CD14-positive monocyte (primary cell): ENCODE results near the gene RTL9. TPM values are rescaled to one million over a fixed set of nuclear protein-coding genes. Genes with fewer than 3 reads are reported as not detected.

Experiments used
- DNase-seq, 3 donors: peaks; one replicate each; pipeline ENCODE4 v3.0.0-alpha.2; 2011 to 2022
- H2AFZ ChIP-seq: 2 replicates; pipeline ENCODE4 v1.6.0; 2012; ENCODE audit warnings: mild to moderate bottlenecking, low read depth, low read length, inconsistent platforms; ENCODE audit not compliant: insufficient read depth, poor library complexity, severe bottlenecking
- H3K27ac ChIP-seq, 2 donors: 1 replicate in 1 of 2; 2 replicates in 1 of 2; pipeline ENCODE4 v1.5.1; 2012 to 2013; ENCODE audit warnings: low read length in 2 of 2, control low read depth in 1 of 2, inconsistent platforms in 1 of 2, low read depth in 1 of 2, mild to moderate bottlenecking in 1 of 2
- H3K27me3 ChIP-seq, 2 donors: one replicate each; pipeline versions ENCODE4 v1.6.0 to v1.6.1; 2011 to 2013; ENCODE audit warnings: low read length in 2 of 2; ENCODE audit not compliant: control insufficient read depth in 2 of 2, insufficient read depth in 2 of 2
- H3K36me3 ChIP-seq, 2 donors: replicated peaks in 1 of 2; 1 replicate in 1 of 2; 2 replicates in 1 of 2; pipeline versions ENCODE4 v1.5.1 to v1.6.1; 2012 to 2013; ENCODE audit warnings: low read length in 2 of 2, control low read depth in 1 of 2, inconsistent platforms in 1 of 2, mild to moderate bottlenecking in 1 of 2; ENCODE audit not compliant: insufficient read depth in 2 of 2, control insufficient read depth in 1 of 2
- H3K4me1 ChIP-seq, 2 donors: 1 replicate in 1 of 2; 2 replicates in 1 of 2; pipeline versions ENCODE4 v1.5.1 to v1.6.1; 2012 to 2013; ENCODE audit warnings: low read length in 2 of 2, control low read depth in 1 of 2, inconsistent platforms in 1 of 2, mild to moderate bottlenecking in 1 of 2, moderate library complexity in 1 of 2; ENCODE audit not compliant: insufficient read depth in 2 of 2, control insufficient read depth in 1 of 2
- H3K4me2 ChIP-seq: replicated peaks from 2 replicates; pipeline ENCODE3; 2012; ENCODE audit warnings: low read length, moderate library complexity, mild to moderate bottlenecking; ENCODE audit not compliant: poor library complexity, severe bottlenecking; ENCODE audit errors: extremely low read depth
- H3K4me3 ChIP-seq, 3 experiments: fragments of 200-600 bp in 1 of 3; sonication (generic) in 1 of 3; replicated peaks in 1 of 3; 1 replicate in 2 of 3; 2 replicates in 1 of 3; pipeline ENCODE4 v1.5.1; 2011 to 2013; ENCODE audit warnings: low read length in 3 of 3, mild to moderate bottlenecking in 3 of 3, control low read depth in 2 of 3, low read depth in 2 of 3, inconsistent platforms in 1 of 3, moderate library complexity in 1 of 3
- H3K79me2 ChIP-seq: 2 replicates; pipeline ENCODE4 v1.6.0; 2012; ENCODE audit warnings: mild to moderate bottlenecking, control low read depth, inconsistent platforms, low read length, moderate library complexity; ENCODE audit not compliant: insufficient read depth
- H3K9ac ChIP-seq: 2 replicates; pipeline ENCODE4 v1.6.0; 2017; ENCODE audit warnings: low read length, mild to moderate bottlenecking; ENCODE audit not compliant: insufficient read depth, poor library complexity, severe bottlenecking
- H3K9me3 ChIP-seq, 2 donors: replicated peaks in 1 of 2; 1 replicate in 1 of 2; 2 replicates in 1 of 2; pipeline versions ENCODE4 v1.5.1 to v1.6.1; 2012 to 2013; ENCODE audit warnings: low read length in 2 of 2, control low read depth in 1 of 2; ENCODE audit not compliant: control insufficient read depth in 1 of 2, insufficient read depth in 1 of 2
- H4K20me1 ChIP-seq: 2 replicates; pipeline ENCODE4 v1.6.0; 2012; ENCODE audit warnings: mild to moderate bottlenecking, low read length, control low read depth, moderate library complexity; ENCODE audit not compliant: insufficient read depth
- H3K27ac Mint-ChIP-seq, 7 donors: one replicate each; pipeline ENCODE4 v1.8.0; 2020; ENCODE audit warnings: mild to moderate bottlenecking in 7 of 7, mixed read lengths in 7 of 7, moderate library complexity in 6 of 7, inconsistent platforms in 2 of 7
- H3K27me3 Mint-ChIP-seq, 3 donors: one replicate each; pipeline ENCODE4 v1.8.0; 2021 to 2022; ENCODE audit warnings: low read depth in 3 of 3, mild to moderate bottlenecking in 3 of 3, mixed read lengths in 3 of 3, moderate library complexity in 3 of 3, inconsistent platforms in 1 of 3
- H3K36me3 Mint-ChIP-seq, 2 donors: one replicate each; pipeline ENCODE4 v1.8.0; 2020; ENCODE audit warnings: mixed read lengths in 2 of 2, inconsistent platforms in 1 of 2, mild to moderate bottlenecking in 1 of 2
- H3K4me1 Mint-ChIP-seq: one replicate; pipeline ENCODE4 v1.8.0; 2020; ENCODE audit warnings: mild to moderate bottlenecking, mixed read lengths
- H3K4me3 Mint-ChIP-seq, 2 donors: one replicate each; pipeline ENCODE4 v1.8.0; 2020; ENCODE audit warnings: mild to moderate bottlenecking in 2 of 2, mixed read lengths in 2 of 2, moderate library complexity in 1 of 2
- H3K9me3 Mint-ChIP-seq, 7 donors: one replicate each; pipeline ENCODE4 v1.8.0; 2020 to 2022; ENCODE audit warnings: mixed read lengths in 7 of 7, mild to moderate bottlenecking in 6 of 7, moderate library complexity in 6 of 7, inconsistent platforms in 2 of 7
- CTCF ChIP-seq: fragments of 200-600 bp; IDR thresholded peaks from one replicate; pipeline ENCODE4 v1.8.0; 2022; ENCODE audit warnings: antibody characterized with exemption, mild to moderate bottlenecking
- WGBS: methylation state at CpG from one replicate; pipeline ENCODE4 v1.1.5; 2013; ENCODE audit warnings: missing lambda C conversion rate; ENCODE audit not compliant: insufficient coverage; 5-methylcytosine and 5-hydroxymethylcytosine counted together
- intact Hi-C, 2 donors: fragments of 100-400 bp; cut with micrococcal nuclease; formaldehyde crosslinking; loops; one replicate each; pipeline versions ENCODE4 v1.15.0 to v1.15.1; 2023
- polyA plus RNA-seq, 3 donors: library from polyadenylated mRNA; depleted of rRNA in 1 of 3; unstranded in 2 of 3; stranded (reverse) in 1 of 3; fragments of 300-500 nt in 2 of 3; fragments of >200 nt in 1 of 3; fragmentation: Illumina TruSeq in 2 of 3; gene quantifications; 1 replicate in 2 of 3; 2 replicates in 1 of 3; pipeline ENCODE4 v1.2.3, GENCODE V29; 2012 to 2021

Gene RTL9
- polyA plus RNA-seq, 3 donors, result not detected

DNA sequence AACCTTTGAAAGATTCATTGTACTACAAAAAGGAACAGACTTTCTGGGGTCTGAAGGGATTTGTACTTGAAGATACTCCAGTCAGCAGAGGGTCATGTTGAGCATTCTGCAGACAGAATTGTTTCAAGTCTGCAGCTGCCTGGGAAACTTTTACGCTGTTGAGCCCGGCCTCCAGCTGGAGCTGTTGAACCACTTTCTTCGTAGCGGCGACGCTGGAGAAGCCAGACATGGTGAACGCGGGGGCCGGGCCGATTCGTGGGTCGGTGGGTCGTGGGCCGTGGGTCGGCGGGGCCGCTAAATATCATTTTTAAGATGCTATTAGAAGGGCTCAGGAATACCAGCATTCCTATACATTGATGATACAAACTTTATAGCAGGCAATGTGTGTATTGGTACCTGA, 12.0 kb upstream of the RTL9 start:
- Histone ChIP-seq H2AFZ (no peak overlapping the region), H3K9ac (no peak overlapping the region), H3K27ac (no peak overlapping the region), H3K4me3 (no peak overlapping the region), H3K79me2 (no peaks in the 10 kb centered on the region), H3K9me3 (no peaks in the 10 kb centered on the region), H3K4me2 (no peak overlapping the region), H3K27me3 (no peaks in the 10 kb centered on the region), H3K4me1 (no peaks in the 10 kb centered on the region), H4K20me1 (no peaks in the 10 kb centered on the region), H3K36me3 (no peaks in the 10 kb centered on the region)
- DNase-seq, result no peak
- Mint-ChIP-seq H3K4me1 (no peaks in the 10 kb centered on the region), H3K4me3 (no peak overlapping the region), H3K9me3 (peaks cover 0 to 3% (median 0%) of the 10 kb centered on the region in 7 donors), H3K27ac (no peak overlapping the region), H3K36me3 (no peaks in the 10 kb centered on the region), H3K27me3 (peaks cover 0 to 5% (median 0%) of the 10 kb centered on the region in 3 donors)
- intact Hi-C loops, result no loop called here
- WGBS, result 96% methylated on average over 9 of the region's 17 CpGs
- no peak for TF ChIP-seq CTCF

- Histone ChIP-seq H3K4me1 (no peaks in the 10 kb centered on the region), H3K36me3 (no peaks in the 10 kb centered on the region), H3K9ac (no peak overlapping the region), H3K79me2 (no peaks in the 10 kb centered on the region), H3K4me3 (no peak overlapping the region), H3K4me2 (no peak overlapping the region), H3K27me3 (peaks cover 0 to 3% of the 10 kb centered on the region in 2 donors), H2AFZ (no peak overlapping the region), H4K20me1 (no peaks in the 10 kb centered on the region), H3K9me3 (no peaks in the 10 kb centered on the region), H3K27ac (no peak overlapping the region)
- Mint-ChIP-seq H3K4me1 (no peaks in the 10 kb centered on the region), H3K9me3 (no peaks in the 10 kb centered on the region), H3K4me3 (no peak overlapping the region), H3K36me3 (no peaks in the 10 kb centered on the region), H3K27ac (no peak overlapping the region), H3K27me3 (peaks cover 0 to 4% (median 0%) of the 10 kb centered on the region in 3 donors)
- intact Hi-C loops, result no loop called here
- WGBS, result no CpG with 5 or more reads among the region's 1 CpG
- DNase-seq, result no peak
- TF ChIP-seq CTCF, result no peak
Measured at GRCh38 chrX:110359273-110359672, 625 bp downstream of the RTL9 start.
